HCT116 (cell line): ENCODE data around the gene SCAF1. TPM values are rescaled to one million over a fixed set of nuclear protein-coding genes. Genes with fewer than 3 reads are reported as not detected.

Experiments used
- ATAC-seq: fragments of 200-7000 bp; cut with Tn5 transposase; 2 replicates; pipeline ENCODE4 v1.9.1; 2020; ENCODE audit warnings: mild to moderate bottlenecking, moderate library complexity
- BruUV-seq: library from RNA; stranded (reverse); fragments of 400-500 nt; replicated peaks from 2 replicates; lab custom pipeline; 2021; lab: Mats Ljungman, UMichigan
- CTCF ChIA-PET: fragments of 300-600 bp; sonication (Branson Sonifier 250); formaldehyde crosslinking; loops from one replicate; lab custom pipeline; 2021; ENCODE audit warnings: antibody characterized with exemption; lab: Charles Lee
- POLR2A ChIA-PET: fragments of 300-600, 350-600 bp; sonication (Branson Sonifier 250); formaldehyde crosslinking; loops from one replicate; lab custom pipeline; 2021; ENCODE audit warnings: antibody characterized with exemption; lab: Charles Lee
- RAD21 ChIA-PET, 2 experiments: fragments of 300-600 bp; sonication (Branson Sonifier 250); formaldehyde crosslinking; loops; one replicate each; lab custom pipeline; 2023; ENCODE audit warnings: low total read pairs in 2 of 2; ENCODE audit not compliant: uncharacterized antibody in 2 of 2, unreplicated experiment in 2 of 2, low non-redundant PET in 1 of 2; lab: Charles Lee
- DNase-seq: peaks from one replicate; pipeline ENCODE4 v3.0.0-alpha.2; 2010; ENCODE audit warnings: low read depth, low spot score
- H2AFZ ChIP-seq: fragments of 200-600 bp; shearing (Covaris generic), sonication (generic); 2 replicates; pipeline ENCODE4 v1.6.1; 2017; ENCODE audit warnings: low read depth, mixed run types, mixed read lengths, antibody characterized with exemption, low read length; ENCODE audit not compliant: poor library complexity, severe bottlenecking
- H3K27ac ChIP-seq: 2 replicates; pipeline ENCODE4 v1.5.1; 2012; ENCODE audit warnings: low read depth, low read length
- H3K27me3 ChIP-seq: fragments of 200-600 bp; sonication (generic); 2 replicates; pipeline ENCODE4 v1.6.1; 2016; ENCODE audit warnings: mixed run types, low read length, mixed read lengths; ENCODE audit not compliant: insufficient read depth
- H3K36me3 ChIP-seq, 2 experiments: fragments of 200-500 bp in 1 of 2; fragments of 200-600 bp in 1 of 2; sonication (Bioruptor generic) in 1 of 2; sonication (generic) in 1 of 2; 2 replicates each; pipeline versions ENCODE4 v1.5.1 to v1.6.1; 2014 to 2016; ENCODE audit warnings: low read length in 2 of 2, inconsistent platforms in 1 of 2, mixed read lengths in 1 of 2, mixed run types in 1 of 2; ENCODE audit not compliant: insufficient read depth in 2 of 2, control insufficient read depth in 1 of 2
- H3K4me1 ChIP-seq, 2 experiments: fragments of 200-600 bp in 1 of 2; sonication (generic) in 1 of 2; 2 replicates each; pipeline versions ENCODE4 v1.5.1 to v1.6.1; 2012 to 2017; ENCODE audit warnings: low read length in 2 of 2, inconsistent platforms in 1 of 2, mild to moderate bottlenecking in 1 of 2, mixed read lengths in 1 of 2, mixed run types in 1 of 2, moderate library complexity in 1 of 2; ENCODE audit not compliant: insufficient read depth in 2 of 2, control insufficient read depth in 1 of 2
- H3K4me2 ChIP-seq: fragments of 200-600 bp; sonication (generic); 2 replicates; pipeline ENCODE4 v1.6.1; 2017; ENCODE audit warnings: mixed run types, low read length, mixed read lengths
- H3K4me3 ChIP-seq, 2 experiments: fragments of 200-600 bp in 1 of 2; sonication (generic) in 1 of 2; replicated peaks in 1 of 2; 2 replicates each; pipeline ENCODE4 v1.5.1; 2011 to 2016; ENCODE audit warnings: low read length in 2 of 2, control low read depth in 1 of 2, low read depth in 1 of 2, mild to moderate bottlenecking in 1 of 2, mixed read lengths in 1 of 2, mixed run types in 1 of 2
- H3K79me2 ChIP-seq: fragments of 200-600 bp; sonication (generic); 2 replicates; pipeline ENCODE4 v1.6.1; 2017; ENCODE audit warnings: mild to moderate bottlenecking, mixed run types, low read length, moderate library complexity, mixed read lengths; ENCODE audit not compliant: insufficient read depth
- H3K9ac ChIP-seq: fragments of 200-600 bp; sonication (generic); 2 replicates; pipeline ENCODE4 v1.6.1; 2016; ENCODE audit warnings: low read length, mixed read lengths
- H3K9me2 ChIP-seq: fragments of 200-600 bp; sonication (generic), shearing (Covaris generic); 2 replicates; pipeline ENCODE4 v1.6.1; 2017; ENCODE audit warnings: mixed run types, mild to moderate bottlenecking, moderate library complexity; ENCODE audit not compliant: insufficient read depth
- H3K9me3 ChIP-seq, 2 experiments: fragments of 200-500 bp in 1 of 2; fragments of 200-600 bp in 1 of 2; sonication (Bioruptor generic) in 1 of 2; sonication (generic) in 1 of 2; 2 replicates each; pipeline ENCODE4 v1.6.1; 2014 to 2017; ENCODE audit warnings: low read length in 2 of 2, mixed read lengths in 2 of 2, inconsistent platforms in 1 of 2, low read depth in 1 of 2, mild to moderate bottlenecking in 1 of 2, mixed run types in 1 of 2, moderate library complexity in 1 of 2; ENCODE audit not compliant: control insufficient read depth in 1 of 2, insufficient read depth in 1 of 2
- H4K20me1 ChIP-seq: fragments of 200-600 bp; sonication (generic), shearing (Covaris generic); 2 replicates; pipeline ENCODE4 v1.6.1; 2017; ENCODE audit warnings: mixed run types, mild to moderate bottlenecking, moderate library complexity; ENCODE audit not compliant: insufficient read depth
- CEBPB ChIP-seq: IDR thresholded peaks from 2 replicates; pipeline ENCODE4 v1.6.1; 2012; ENCODE audit warnings: low read depth
- CTCF ChIP-seq, 3 experiments: fragments of 200-600 bp in 1 of 3; sonication (generic) in 1 of 3; IDR thresholded peaks in 2 of 3; conservative IDR thresholded peaks in 1 of 3; 2 replicates each; pipeline ENCODE4 v1.5.1; 2012 to 2017; ENCODE audit warnings: low read depth in 2 of 3, low read length in 2 of 3, antibody characterized with exemption in 1 of 3, borderline replicate concordance in 1 of 3, control low read depth in 1 of 3, mild to moderate bottlenecking in 1 of 3, mixed read lengths in 1 of 3, mixed run types in 1 of 3, moderate library complexity in 1 of 3; ENCODE audit not compliant: insufficient read depth in 1 of 3
- EZH2 ChIP-seq: fragments of 200-600 bp; sonication (generic); IDR thresholded peaks from 2 replicates; pipeline ENCODE4 v1.6.1; 2017; ENCODE audit warnings: antibody characterized with exemption, mixed run types
- EZH2phosphoT487 ChIP-seq: fragments of 200-600 bp; IDR thresholded peaks from 2 replicates; pipeline ENCODE4 v1.6.1; 2018; ENCODE audit warnings: antibody characterized with exemption, borderline replicate concordance
- FOSL1 ChIP-seq: IDR thresholded peaks from 2 replicates; pipeline ENCODE4 v1.6.1; 2012; ENCODE audit warnings: low read depth
- MAX ChIP-seq: IDR thresholded peaks from 2 replicates; pipeline ENCODE4 v1.6.1; 2012
- REST ChIP-seq: IDR thresholded peaks from 2 replicates; pipeline ENCODE4 v1.6.1; 2012; ENCODE audit warnings: low read depth
- SIN3A ChIP-seq: IDR thresholded peaks from 2 replicates; pipeline ENCODE4 v1.6.1; 2012; ENCODE audit warnings: low read depth
- YY1 ChIP-seq: IDR thresholded peaks from 2 replicates; pipeline ENCODE4 v1.6.1; 2011; ENCODE audit warnings: low read length, low read depth, moderate library complexity, mild to moderate bottlenecking; ENCODE audit not compliant: insufficient replicate concordance; ENCODE audit errors: extremely low read depth
- ZBTB33 ChIP-seq: IDR thresholded peaks from 2 replicates; pipeline ENCODE4 v1.6.1; 2011; ENCODE audit warnings: mild to moderate bottlenecking, low read length, moderate library complexity; ENCODE audit not compliant: insufficient replicate concordance; ENCODE audit errors: extremely low read depth
- ZNF274 ChIP-seq: fragments of 200-500 bp; sonication (Bioruptor generic); IDR thresholded peaks from 2 replicates; pipeline ENCODE4 v1.6.1; 2014; ENCODE audit warnings: mild to moderate bottlenecking, low read depth, low read length, inconsistent platforms
- intact Hi-C: fragments of 100-400 bp; cut with micrococcal nuclease; formaldehyde crosslinking; loops from 2 replicates; pipeline ENCODE4 v1.10.0; 2022
- total RNA-seq: library from RNA; stranded (reverse); gene quantifications from one replicate; pipeline ENCODE4 v1.2.1, GENCODE V29; 2021; ENCODE audit not compliant: unreplicated experiment

Gene SCAF1
- total RNA-seq, 1 experiment from 2014 or later: 96.8 TPM

GRCh38 chr19:49655570-49656455, 13.8 kb downstream of the SCAF1 start:
- RAD21 ChIA-PET: no interaction called here
- POLR2A ChIA-PET: interaction anchor here (0.6 to 1.8 kb wide), 4 partner anchors 9 to 213 kb away, joined by 3 to 5 read pairs (median 4); partner anchors contain the start of genes RRAS and SCAF1
- ATAC-seq (no peak), DNase-seq (no peak)
- H3K4me2 ChIP-seq: no peak overlapping the region
- H4K20me1 ChIP-seq: no peaks in the 10 kb centered on the region
- peaks cover 35 to 56% of the 10 kb centered on the region in 2 experiments; a peak in 3 of 4 replicates for H3K36me3 ChIP-seq
- intact Hi-C loops: no loop called here
- BruUV-seq: no TSS peak
- H3K4me1 ChIP-seq: no peaks in the 10 kb centered on the region
- H3K4me3 ChIP-seq: no peak overlapping the region
- H3K9me3 ChIP-seq: no peaks in the 10 kb centered on the region
- no peak overlapping the region for H2AFZ ChIP-seq
- CTCF ChIA-PET: no interaction called here
- H3K27me3 ChIP-seq: no peaks in the 10 kb centered on the region
- H3K27ac ChIP-seq: no peak overlapping the region
- TF ChIP-seq MAX (no peak), EZH2phosphoT487 (no peak), CEBPB (no peak), REST (no peak), YY1 (no peak), ZNF274 (no peak), SIN3A (no peak), EZH2 (no peak), ZBTB33 (no peak), FOSL1 (no peak), CTCF (IDR thresholded peaks at IDR 0.05 in 2 of 3, conservative IDR thresholded peaks at IDR 0.05 in 1 of 3; ENCODE audit: borderline replicate concordance in 1 of 3, insufficient read depth in 1 of 3, low read depth in 2 of 3, low read length in 2 of 3) (no peak)
- TF ChIP-seq, all 23 proteins: peak for 0
- H3K79me2 ChIP-seq: peaks cover 8% of the 10 kb centered on the region; the same call in 1 of the 2 replicates
- no peak overlapping the region for H3K9ac ChIP-seq
- H3K9me2 ChIP-seq: no peaks in the 10 kb centered on the region
